Smooth muscle cell (in vitro differentiated cells): ENCODE measurements around the gene PDE7B. TPM values are rescaled to one million over a fixed set of nuclear protein-coding genes. Genes with fewer than 3 reads are reported as not detected.
A peak's percentile ranks its signal among the peaks of the same experiment; 100 is the strongest.

Source experiments
- DNase-seq: peaks from one replicate; lab custom pipeline; 2025; ENCODE audit not compliant: unreplicated experiment; lab: John Stamatoyannopoulos, UW
- H2AFZ ChIP-seq: fragments of 200-600 bp; sonication (generic); 2 replicates; pipeline ENCODE4 v1.6.0; 2016; ENCODE audit warnings: antibody characterized with exemption, low read depth, mild to moderate bottlenecking
- H3F3A ChIP-seq: fragments of 200-600 bp; sonication (generic); 2 replicates; pipeline ENCODE4 v1.6.0; 2017; ENCODE audit warnings: antibody characterized with exemption, low read depth
- H3K27ac ChIP-seq: fragments of 200-600 bp; sonication (generic); 2 replicates; pipeline ENCODE4 v1.5.1; 2016; ENCODE audit warnings: low read depth, mild to moderate bottlenecking
- H3K27me3 ChIP-seq: fragments of 200-600 bp; sonication (generic); 2 replicates; pipeline ENCODE4 v1.6.1; 2016; ENCODE audit warnings: low read depth, mild to moderate bottlenecking
- H3K36me3 ChIP-seq: fragments of 200-600 bp; sonication (generic); 2 replicates; pipeline ENCODE4 v1.5.1; 2016; ENCODE audit warnings: low read depth
- H3K4me1 ChIP-seq: fragments of 200-600 bp; sonication (generic); 2 replicates; pipeline ENCODE4 v1.5.1; 2016; ENCODE audit warnings: low read depth
- H3K4me2 ChIP-seq: fragments of 200-600 bp; sonication (generic); 2 replicates; pipeline ENCODE4 v1.6.0; 2016; ENCODE audit warnings: mild to moderate bottlenecking
- H3K4me3 ChIP-seq: fragments of 200-600 bp; sonication (generic); 2 replicates; pipeline ENCODE4 v1.5.1; 2016; ENCODE audit warnings: mild to moderate bottlenecking
- H3K79me2 ChIP-seq: fragments of 200-600 bp; sonication (generic); 2 replicates; pipeline ENCODE4 v1.6.0; 2016; ENCODE audit warnings: low read depth, mild to moderate bottlenecking
- H3K9ac ChIP-seq: fragments of 200-600 bp; sonication (generic); 2 replicates; pipeline ENCODE4 v1.6.0; 2016; ENCODE audit warnings: low read depth
- H3K9me3 ChIP-seq: fragments of 200-600 bp; sonication (generic); replicated peaks from 2 replicates; pipeline ENCODE4 v1.5.1; 2016; ENCODE audit warnings: low read depth
- H4K20me1 ChIP-seq: fragments of 200-600 bp; sonication (generic); 2 replicates; pipeline ENCODE4 v1.6.0; 2016; ENCODE audit warnings: low read depth
- WGBS: methylation state at CpG from one replicate; pipeline ENCODE4 v1.1.7; 2016; ENCODE audit warnings: low lambda C conversion rate; 5-methylcytosine and 5-hydroxymethylcytosine counted together
- polyA plus RNA-seq: library from polyadenylated mRNA; unstranded; fragments of >200 nt; fragmentation: Nextera tagmentation; extraction: Ambion mirVana; gene quantifications from 2 replicates; pipeline ENCODE4 v1.2.1, GENCODE V29; 2016
- total RNA-seq: library from RNA; depleted of rRNA; stranded (reverse); fragments of >200 nt; gene quantifications from 2 replicates; pipeline ENCODE4 v1.2.3, GENCODE V29; 2014
- TF ChIP-seq, protein P1 (sequence below): fragments of 200-600 bp; sonication (generic); IDR thresholded peaks from 2 replicates; pipeline ENCODE4 v1.5.1; 2017; ENCODE audit warnings: borderline replicate concordance, mild to moderate bottlenecking, antibody characterized with exemption; ENCODE audit not compliant: insufficient read depth, poor library complexity, severe bottlenecking

PDE7B gene
- total and polyA plus RNA-seq, 2 experiments from 2014 or later: 23.5 to 36.9 TPM

DNA sequence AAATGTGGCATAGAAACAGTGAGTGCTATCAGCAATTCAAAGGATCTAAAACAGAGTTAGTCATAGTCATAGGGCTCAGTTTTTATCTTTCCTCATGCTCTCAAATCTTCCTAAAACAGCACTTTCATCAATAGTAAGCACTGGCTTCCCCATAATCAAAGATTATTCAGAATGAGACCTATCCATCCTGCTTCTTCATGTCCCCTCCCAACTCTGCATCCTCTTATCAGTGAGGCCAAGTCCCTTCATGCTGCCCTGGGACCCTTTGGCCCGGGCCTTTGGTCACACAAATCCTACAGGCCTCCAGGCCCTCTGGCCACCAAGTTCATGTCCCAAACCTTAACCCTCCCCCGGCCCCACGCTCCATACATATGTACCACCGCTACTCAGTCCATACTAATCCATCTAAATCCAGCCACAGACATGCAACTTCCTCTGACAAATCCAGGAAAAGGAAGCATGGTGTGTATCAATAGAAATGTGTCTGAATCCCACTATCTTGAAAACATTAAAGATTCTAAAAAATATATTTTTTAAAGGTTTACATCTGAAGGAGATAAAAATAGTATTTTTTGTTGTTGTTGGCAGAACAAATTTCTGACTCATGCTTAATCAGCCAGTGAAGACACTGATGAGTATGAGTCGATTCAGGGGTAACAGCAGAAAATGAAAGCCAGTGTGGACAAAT, 143.5 kb downstream of the PDE7B start:
- Histone ChIP-seq H4K20me1 (no peaks in the 10 kb centered on the region), H3K27me3 (no peaks in the 10 kb centered on the region), H3K9me3 (no peaks in the 10 kb centered on the region), H3K79me2 (peaks cover 18% of the 10 kb centered on the region), H2AFZ (no peak overlapping the region), H3F3A (peaks cover 15% of the 10 kb centered on the region), H3K27ac (peak overlapping the region; percentile 94), H3K4me2 (peak overlapping the region; percentile 73), H3K4me3 (peak overlapping the region; percentile 11), H3K4me1 (peaks cover 9% of the 10 kb centered on the region), H3K36me3 (no peaks in the 10 kb centered on the region), H3K9ac (peak overlapping the region; percentile 67)
- DNase-seq: no peak
- WGBS: 23% methylated on average over 5 of the region's 5 CpGs
- TF ChIP-seq, protein P1, sequence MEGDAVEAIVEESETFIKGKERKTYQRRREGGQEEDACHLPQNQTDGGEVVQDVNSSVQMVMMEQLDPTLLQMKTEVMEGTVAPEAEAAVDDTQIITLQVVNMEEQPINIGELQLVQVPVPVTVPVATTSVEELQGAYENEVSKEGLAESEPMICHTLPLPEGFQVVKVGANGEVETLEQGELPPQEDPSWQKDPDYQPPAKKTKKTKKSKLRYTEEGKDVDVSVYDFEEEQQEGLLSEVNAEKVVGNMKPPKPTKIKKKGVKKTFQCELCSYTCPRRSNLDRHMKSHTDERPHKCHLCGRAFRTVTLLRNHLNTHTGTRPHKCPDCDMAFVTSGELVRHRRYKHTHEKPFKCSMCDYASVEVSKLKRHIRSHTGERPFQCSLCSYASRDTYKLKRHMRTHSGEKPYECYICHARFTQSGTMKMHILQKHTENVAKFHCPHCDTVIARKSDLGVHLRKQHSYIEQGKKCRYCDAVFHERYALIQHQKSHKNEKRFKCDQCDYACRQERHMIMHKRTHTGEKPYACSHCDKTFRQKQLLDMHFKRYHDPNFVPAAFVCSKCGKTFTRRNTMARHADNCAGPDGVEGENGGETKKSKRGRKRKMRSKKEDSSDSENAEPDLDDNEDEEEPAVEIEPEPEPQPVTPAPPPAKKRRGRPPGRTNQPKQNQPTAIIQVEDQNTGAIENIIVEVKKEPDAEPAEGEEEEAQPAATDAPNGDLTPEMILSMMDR: no peak

DNA sequence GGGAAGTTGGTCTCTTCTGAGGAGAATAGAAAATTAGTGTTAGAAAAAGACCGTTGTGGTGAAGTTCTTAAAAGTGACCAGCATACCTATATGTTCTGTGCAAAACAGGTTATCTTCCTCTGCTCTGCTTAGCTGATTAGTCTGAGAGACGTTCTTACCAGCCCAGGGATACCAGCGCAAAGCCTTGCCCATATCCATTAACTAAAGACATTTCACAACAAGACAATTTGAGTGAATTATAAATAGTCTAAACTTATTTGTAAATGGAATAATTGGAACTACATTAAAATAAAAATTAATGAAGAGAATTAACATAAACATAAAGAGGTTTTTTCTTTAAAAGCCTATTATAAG, 144.0 kb downstream of the PDE7B start:
- TF ChIP-seq, protein P1: no peak
- Histone ChIP-seq H3K4me1 (peaks cover 9% of the 10 kb centered on the region), H3K36me3 (no peaks in the 10 kb centered on the region), H3K27ac (peak overlapping the region; percentile 94), H3K4me3 (peak overlapping the region; percentile 11), H2AFZ (no peak overlapping the region), H3F3A (peaks cover 15% of the 10 kb centered on the region), H3K79me2 (peaks cover 18% of the 10 kb centered on the region), H3K27me3 (no peaks in the 10 kb centered on the region), H3K9me3 (no peaks in the 10 kb centered on the region), H3K9ac (peak overlapping the region; percentile 45), H4K20me1 (no peaks in the 10 kb centered on the region), H3K4me2 (peak overlapping the region; percentile 73)
- no peak for DNase-seq
- 36% methylated on average over 3 of the region's 3 CpGs for WGBS

- 60% methylated on average over 2 of the region's 2 CpGs for WGBS
Measured at GRCh38 chr6:135996668-135997067, 145.2 kb downstream of the PDE7B start.

More at GRCh38 chr6:135996668-135997067, 145.2 kb downstream of the PDE7B start:
- H3K4me3 ChIP-seq: no peak overlapping the region
- H3K9me3 ChIP-seq: no peaks in the 10 kb centered on the region
- no peaks in the 10 kb centered on the region for H3K36me3 ChIP-seq
- H2AFZ ChIP-seq: no peak overlapping the region
- H3K27me3 ChIP-seq: no peaks in the 10 kb centered on the region
- peak overlapping the region; percentile 94 for H3K27ac ChIP-seq
- peaks cover 15% of the 10 kb centered on the region for H3F3A ChIP-seq
- peaks cover 9% of the 10 kb centered on the region for H3K4me1 ChIP-seq
- TF ChIP-seq, protein P1: no peak
- H4K20me1 ChIP-seq: no peaks in the 10 kb centered on the region
- peak overlapping the region; percentile 73 for H3K4me2 ChIP-seq
- DNase-seq: no peak
- no peak overlapping the region for H3K9ac ChIP-seq
- peaks cover 11% of the 10 kb centered on the region for H3K79me2 ChIP-seq
